H9 (cell line): ENCODE data around the gene GPS1. TPM values are rescaled to one million over a fixed set of nuclear protein-coding genes. Genes with fewer than 3 reads are reported as not detected.

ENCODE experiments used
- DNase-seq: peaks from one replicate; pipeline ENCODE4 v3.0.0-alpha.2; 2017
- H2AFZ ChIP-seq: one replicate; pipeline ENCODE4 v1.6.1; 2013; ENCODE audit warnings: mild to moderate bottlenecking, low read length, control low read depth, moderate library complexity
- H2AK5ac ChIP-seq: 2 replicates; pipeline ENCODE4 v1.6.1; 2013; ENCODE audit warnings: low read length, control low read depth, mixed read lengths; ENCODE audit not compliant: insufficient read length
- H2BK120ac ChIP-seq: one replicate; pipeline ENCODE4 v1.6.1; 2013; ENCODE audit warnings: low read depth, mild to moderate bottlenecking, low read length, control low read depth, inconsistent platforms; ENCODE audit not compliant: poor library complexity, severe bottlenecking
- H2BK12ac ChIP-seq: 2 replicates; pipeline ENCODE4 v1.6.1; 2013; ENCODE audit warnings: low read length, control low read depth, mixed read lengths, low read depth; ENCODE audit not compliant: insufficient read length
- H2BK15ac ChIP-seq: 2 replicates; pipeline ENCODE4 v1.6.1; 2013; ENCODE audit warnings: low read depth, low read length, control low read depth
- H2BK20ac ChIP-seq: one replicate; pipeline ENCODE4 v1.6.1; 2013; ENCODE audit warnings: low read depth, mild to moderate bottlenecking, low read length, control low read depth, inconsistent platforms; ENCODE audit not compliant: poor library complexity, severe bottlenecking
- H2BK5ac ChIP-seq: 2 replicates; pipeline ENCODE4 v1.6.1; 2013; ENCODE audit warnings: low read length, control low read depth, mixed read lengths; ENCODE audit not compliant: insufficient read length
- H3K14ac ChIP-seq: 2 replicates; pipeline ENCODE4 v1.6.1; 2013; ENCODE audit warnings: low read length, control low read depth; ENCODE audit not compliant: insufficient read depth
- H3K18ac ChIP-seq: 2 replicates; pipeline ENCODE4 v1.6.1; 2013; ENCODE audit warnings: low read depth, mild to moderate bottlenecking, mixed read lengths, low read length, control low read depth; ENCODE audit not compliant: insufficient read length
- H3K23ac ChIP-seq: 2 replicates; pipeline ENCODE4 v1.6.1; 2013; ENCODE audit warnings: low read length, control low read depth, mixed read lengths, low read depth; ENCODE audit not compliant: insufficient read length
- H3K23me2 ChIP-seq: 2 replicates; pipeline ENCODE4 v1.6.1; 2013; ENCODE audit warnings: low read depth, mild to moderate bottlenecking, mixed read lengths, low read length, control low read depth; ENCODE audit not compliant: insufficient read length, poor library complexity, severe bottlenecking
- H3K27ac ChIP-seq: 2 replicates; pipeline ENCODE4 v1.5.1; 2013; ENCODE audit warnings: low read length, control low read depth, mixed read lengths, low read depth; ENCODE audit not compliant: insufficient read length
- H3K27me3 ChIP-seq: 2 replicates; pipeline ENCODE4 v1.6.1; 2013; ENCODE audit warnings: low read length, control low read depth, inconsistent platforms; ENCODE audit not compliant: insufficient read depth
- H3K4ac ChIP-seq: 2 replicates; pipeline ENCODE4 v1.6.1; 2013; ENCODE audit warnings: low read depth, mild to moderate bottlenecking, control low read depth, inconsistent platforms, low read length, moderate library complexity
- H3K4me1 ChIP-seq: 2 replicates; pipeline ENCODE4 v1.6.1; 2013; ENCODE audit warnings: low read length, control low read depth, inconsistent platforms; ENCODE audit not compliant: insufficient read depth
- H3K4me2 ChIP-seq: 2 replicates; pipeline ENCODE4 v1.6.1; 2013; ENCODE audit warnings: low read length, control low read depth, mixed read lengths; ENCODE audit not compliant: insufficient read length, insufficient read depth
- H3K56ac ChIP-seq: 2 replicates; pipeline ENCODE4 v1.6.1; 2013; ENCODE audit warnings: low read depth, mild to moderate bottlenecking, mixed read lengths, low read length, control low read depth; ENCODE audit not compliant: insufficient read length
- H3K79me1 ChIP-seq: 2 replicates; pipeline ENCODE4 v1.6.1; 2013; ENCODE audit warnings: low read depth, mild to moderate bottlenecking, moderate library complexity, low read length, control low read depth, inconsistent platforms; ENCODE audit not compliant: insufficient read depth, poor library complexity, severe bottlenecking
- H3K79me2 ChIP-seq: 2 replicates; pipeline ENCODE4 v1.6.1; 2013; ENCODE audit warnings: low read length, control low read depth, inconsistent platforms; ENCODE audit not compliant: insufficient read depth
- H3K9ac ChIP-seq: 2 replicates; pipeline ENCODE4 v1.6.1; 2013; ENCODE audit warnings: low read length, control low read depth, mixed read lengths; ENCODE audit not compliant: insufficient read length; ENCODE audit errors: extremely low read depth
- H3K9me3 ChIP-seq: one replicate; pipeline ENCODE4 v1.6.1; 2013; ENCODE audit warnings: low read depth, low read length, inconsistent platforms; ENCODE audit not compliant: control insufficient read depth
- H3T11ph ChIP-seq: one replicate; pipeline ENCODE4 v1.6.1; 2013; ENCODE audit warnings: mild to moderate bottlenecking, low read length, control low read depth, inconsistent platforms
- H4K20me1 ChIP-seq: one replicate; pipeline ENCODE4 v1.6.1; 2013; ENCODE audit not compliant: control insufficient read depth, insufficient read length, insufficient read depth
- H4K5ac ChIP-seq: 2 replicates; pipeline ENCODE4 v1.6.1; 2013; ENCODE audit warnings: low read depth, mild to moderate bottlenecking, mixed read lengths, low read length, control low read depth; ENCODE audit not compliant: insufficient read length
- H4K8ac ChIP-seq: replicated peaks from 2 replicates; pipeline ENCODE4 v1.6.1; 2013; ENCODE audit warnings: low read length, control low read depth, mixed read lengths, low read depth; ENCODE audit not compliant: insufficient read length
- H4K91ac ChIP-seq: 2 replicates; pipeline ENCODE4 v1.6.1; 2013; ENCODE audit warnings: low read depth, mild to moderate bottlenecking, moderate library complexity, mixed read lengths, low read length, control low read depth; ENCODE audit not compliant: insufficient read length
- H3K27ac Mint-ChIP-seq, 3 experiments: 2 replicates in 2 of 3; 3 replicates in 1 of 3; pipeline ENCODE4 v1.8.0; 2020 to 2021; ENCODE audit warnings: mixed read lengths in 3 of 3, mild to moderate bottlenecking in 1 of 3, moderate library complexity in 1 of 3
- H3K27me3 Mint-ChIP-seq: 2 replicates; pipeline ENCODE4 v1.8.0; 2021; ENCODE audit warnings: low read depth, mild to moderate bottlenecking, moderate library complexity, mixed read lengths
- H3K36me3 Mint-ChIP-seq, 3 experiments: 2 replicates in 2 of 3; 3 replicates in 1 of 3; pipeline ENCODE4 v1.8.0; 2020 to 2021; ENCODE audit warnings: low read depth in 3 of 3, mixed read lengths in 3 of 3; ENCODE audit not compliant: insufficient read depth in 1 of 3
- H3K4me1 Mint-ChIP-seq, 2 experiments: 2 replicates each; pipeline ENCODE4 v1.8.0; 2020; ENCODE audit warnings: mixed read lengths in 2 of 2
- H3K4me3 Mint-ChIP-seq, 2 experiments: 2 replicates in 1 of 2; 3 replicates in 1 of 2; pipeline ENCODE4 v1.8.0; 2020 to 2021; ENCODE audit warnings: mild to moderate bottlenecking in 2 of 2, mixed read lengths in 2 of 2, moderate library complexity in 1 of 2
- H3K9me3 Mint-ChIP-seq, 2 experiments: 2 replicates in 1 of 2; 3 replicates in 1 of 2; pipeline ENCODE4 v1.8.0; 2020; ENCODE audit warnings: mild to moderate bottlenecking in 2 of 2, mixed read lengths in 2 of 2, moderate library complexity in 1 of 2
- WGBS: extraction: QIAGEN DNeasy Blood & Tissue Kit; methylation state at CpG from one replicate; pipeline ENCODE4 v1.1.7; 2013; ENCODE audit warnings: missing lambda C conversion rate, low lambda C conversion rate, mixed read lengths; ENCODE audit not compliant: insufficient read length; ENCODE audit errors: extremely low coverage; 5-methylcytosine and 5-hydroxymethylcytosine counted together
- total RNA-seq: library from RNA; stranded (reverse); gene quantifications from 2 replicates; pipeline ENCODE4 v1.2.1, GENCODE V29; 2021
- TF ChIP-seq, protein P1 (sequence below): fragments of 200-600 bp; sonication (generic); conservative IDR thresholded peaks from 3 replicates; pipeline ENCODE4 v1.8.0; 2021; ENCODE audit warnings: antibody characterized with exemption, mild to moderate bottlenecking

GPS1 gene
- total RNA-seq, 1 experiment from 2014 or later, result 164 TPM

DNA sequence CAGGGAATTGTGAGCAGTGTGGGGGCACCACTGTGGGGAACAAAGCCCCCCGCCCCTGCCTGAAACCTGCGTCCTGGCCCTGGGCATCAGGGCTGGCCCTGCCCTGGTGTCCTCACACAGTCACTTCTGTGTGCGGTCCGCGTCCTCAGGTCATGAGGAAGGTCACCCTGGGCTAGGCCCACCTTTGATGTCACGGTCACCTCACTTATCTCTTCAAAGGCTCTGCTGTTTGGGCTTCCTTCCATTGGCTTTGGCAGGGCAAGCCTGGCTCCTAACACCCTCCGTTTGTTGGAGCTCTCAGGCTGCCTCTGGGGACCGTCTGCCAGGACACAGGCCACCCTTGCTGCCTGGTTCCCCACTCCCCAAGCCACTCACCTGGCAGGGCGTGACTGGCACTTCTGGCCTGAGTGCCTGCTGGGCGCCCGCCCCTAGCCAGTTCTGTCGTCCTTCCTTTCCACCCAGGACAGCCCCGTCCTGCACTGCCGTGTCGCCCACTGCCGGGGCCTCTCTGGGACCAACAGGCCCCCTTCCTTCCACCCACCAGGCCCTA is 37.9 kb upstream of the GPS1 start:
- Histone ChIP-seq H3K27ac (no peak overlapping the region), H3K4me1 (no peaks in the 10 kb centered on the region), H4K5ac (no peak overlapping the region), H3K14ac (no peak overlapping the region), H3K4me2 (no peak overlapping the region), H2AK5ac (no peak overlapping the region), H3K9me3 (no peaks in the 10 kb centered on the region), H2BK120ac (no peak overlapping the region), H3K23ac (no peak overlapping the region), H2BK5ac (no peak overlapping the region), H3T11ph (no peak overlapping the region), H3K18ac (no peak overlapping the region), H2BK20ac (no peak overlapping the region), H3K79me2 (no peaks in the 10 kb centered on the region), H3K27me3 (no peaks in the 10 kb centered on the region), H4K8ac (no peak overlapping the region), H4K91ac (no peak overlapping the region), H3K79me1 (no peaks in the 10 kb centered on the region), H3K23me2 (no peaks in the 10 kb centered on the region), H2AFZ (no peak overlapping the region), H3K9ac (no peak overlapping the region), H2BK15ac (no peak overlapping the region), H3K56ac (no peak overlapping the region), H4K20me1 (no peaks in the 10 kb centered on the region), H2BK12ac (no peak overlapping the region), H3K4ac (no peak overlapping the region)
- Mint-ChIP-seq H3K27ac (no peak overlapping the region), H3K27me3 (no peaks in the 10 kb centered on the region; the same call in 1 of the 2 replicates), H3K4me3 (no peak overlapping the region), H3K4me1 (0 out of 4 replicates have a peak, but pooled peaks cover 0 to 2% of the 10 kb centered on the region in 2 experiments), H3K36me3 (peaks cover 2 to 6% (median 3%) of the 10 kb centered on the region in 3 experiments; a peak in 4 of 7 replicates), H3K9me3 (no peaks in the 10 kb centered on the region)
- no peak for DNase-seq
- no CpG with 5 or more reads among the region's 16 CpGs for WGBS
- TF ChIP-seq, protein P1, sequence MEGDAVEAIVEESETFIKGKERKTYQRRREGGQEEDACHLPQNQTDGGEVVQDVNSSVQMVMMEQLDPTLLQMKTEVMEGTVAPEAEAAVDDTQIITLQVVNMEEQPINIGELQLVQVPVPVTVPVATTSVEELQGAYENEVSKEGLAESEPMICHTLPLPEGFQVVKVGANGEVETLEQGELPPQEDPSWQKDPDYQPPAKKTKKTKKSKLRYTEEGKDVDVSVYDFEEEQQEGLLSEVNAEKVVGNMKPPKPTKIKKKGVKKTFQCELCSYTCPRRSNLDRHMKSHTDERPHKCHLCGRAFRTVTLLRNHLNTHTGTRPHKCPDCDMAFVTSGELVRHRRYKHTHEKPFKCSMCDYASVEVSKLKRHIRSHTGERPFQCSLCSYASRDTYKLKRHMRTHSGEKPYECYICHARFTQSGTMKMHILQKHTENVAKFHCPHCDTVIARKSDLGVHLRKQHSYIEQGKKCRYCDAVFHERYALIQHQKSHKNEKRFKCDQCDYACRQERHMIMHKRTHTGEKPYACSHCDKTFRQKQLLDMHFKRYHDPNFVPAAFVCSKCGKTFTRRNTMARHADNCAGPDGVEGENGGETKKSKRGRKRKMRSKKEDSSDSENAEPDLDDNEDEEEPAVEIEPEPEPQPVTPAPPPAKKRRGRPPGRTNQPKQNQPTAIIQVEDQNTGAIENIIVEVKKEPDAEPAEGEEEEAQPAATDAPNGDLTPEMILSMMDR, result no peak
